HG03039 (cell line): ENCODE results near the gene NARF.
"Not testable (repeated sequence)": the region's sequence is repeated elsewhere in the genome, so short reads cannot be mapped to it uniquely, and the experiment has no call there.

Experiments used
- ATAC-seq: cut with Tn5 transposase; IDR thresholded peaks from one replicate; pipeline ENCODE4 v1.9.1; 2021; ENCODE audit warnings: mild to moderate bottlenecking, moderate library complexity; ENCODE audit not compliant: unreplicated experiment

The NARF gene

DNA sequence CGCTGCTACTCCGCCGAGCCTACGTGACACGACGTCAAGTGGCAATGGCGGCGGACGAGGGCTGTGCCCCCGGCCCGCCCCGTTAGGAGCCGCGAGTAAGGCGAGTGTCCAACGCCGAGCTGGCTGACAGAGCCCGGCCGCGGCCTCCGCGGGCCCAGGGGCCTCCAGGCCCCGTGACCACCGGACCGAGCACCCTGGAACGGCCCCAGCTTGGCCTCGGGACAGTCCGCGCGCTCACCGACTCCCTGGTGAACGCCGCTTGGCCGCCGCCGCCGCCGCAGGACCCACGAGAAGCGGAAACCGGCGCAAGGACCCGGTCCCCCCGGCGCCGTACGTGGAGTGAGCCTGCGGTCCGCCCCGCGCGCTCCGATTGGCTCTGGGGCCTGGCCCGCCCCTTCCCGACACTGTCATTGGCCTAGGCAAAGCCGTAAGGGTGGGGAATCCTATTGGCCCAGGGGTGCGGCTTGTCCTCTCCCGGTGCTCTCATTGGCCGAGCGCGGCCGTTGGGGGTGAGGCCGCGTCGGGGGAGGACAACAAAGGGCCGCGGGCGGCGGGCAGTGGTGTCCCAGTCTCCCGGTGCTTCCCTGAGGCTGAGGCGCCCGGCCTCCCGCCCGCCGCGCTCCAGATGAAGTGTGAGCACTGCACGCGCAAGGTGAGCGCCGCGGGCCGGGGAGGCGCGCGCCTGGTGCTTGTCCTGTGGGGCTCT is at the start of gene NARF:
Gene NARF, plus strand, starts transcription at position 563 of the 706 bp plus-strand sequence. Its CDS starts 63 bp downstream, at position 626.
- peak; percentile 84 for ATAC-seq

DNA sequence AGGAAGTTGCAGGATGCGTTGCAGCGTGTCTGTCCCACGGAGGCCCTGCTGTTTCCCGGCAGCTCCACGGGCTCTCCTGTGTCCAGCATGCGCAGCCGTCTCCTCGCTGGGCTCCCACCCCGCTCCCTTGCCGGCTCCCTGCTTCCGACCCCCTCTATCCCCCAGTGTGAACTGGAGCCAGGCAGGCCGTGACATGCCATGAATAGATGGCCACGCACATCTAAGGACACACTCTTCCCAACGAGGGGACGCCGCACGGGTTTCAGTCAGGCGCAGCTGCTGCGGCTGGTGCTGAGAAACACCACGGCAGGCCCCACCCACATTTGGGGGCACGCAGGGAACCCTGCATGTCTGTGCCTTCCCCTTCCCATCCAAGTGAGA is 49.6 kb upstream of the NARF start:
- no peak for ATAC-seq

DNA sequence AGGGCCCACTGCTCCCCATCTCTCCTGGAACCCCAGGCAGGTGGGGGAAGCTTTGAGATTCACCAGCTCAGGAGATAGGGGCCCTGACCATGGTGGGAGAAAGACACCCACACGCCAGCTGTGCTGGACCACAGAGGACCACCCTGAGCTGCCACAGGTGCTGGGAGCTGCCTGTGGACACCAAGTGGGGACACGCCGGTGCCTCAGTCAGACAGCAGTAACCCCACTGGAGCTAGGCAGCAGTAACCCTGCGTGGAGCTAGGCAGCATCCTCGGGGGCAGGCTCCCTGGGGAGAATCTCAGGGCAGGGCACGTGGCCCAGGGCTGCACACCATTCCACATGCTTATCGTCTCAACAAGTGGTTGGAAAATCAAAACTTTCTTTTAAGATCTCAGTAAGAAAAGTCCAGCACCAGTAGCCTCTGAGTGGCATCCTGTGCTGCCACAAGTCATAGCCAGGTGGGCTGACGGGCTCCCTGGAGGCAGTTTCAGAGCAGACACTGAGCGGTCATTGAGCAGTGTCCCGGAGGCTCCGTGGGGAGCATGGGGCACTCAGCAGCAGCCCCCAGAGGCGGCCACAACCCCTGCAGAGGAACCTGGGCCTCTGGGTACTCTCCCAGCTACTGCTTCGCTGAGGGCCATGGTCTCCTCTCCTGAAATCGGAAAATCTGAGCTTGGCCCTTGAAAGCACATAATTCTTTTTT is 48.4 kb upstream of the NARF start:
- ATAC-seq = no peak

DNA sequence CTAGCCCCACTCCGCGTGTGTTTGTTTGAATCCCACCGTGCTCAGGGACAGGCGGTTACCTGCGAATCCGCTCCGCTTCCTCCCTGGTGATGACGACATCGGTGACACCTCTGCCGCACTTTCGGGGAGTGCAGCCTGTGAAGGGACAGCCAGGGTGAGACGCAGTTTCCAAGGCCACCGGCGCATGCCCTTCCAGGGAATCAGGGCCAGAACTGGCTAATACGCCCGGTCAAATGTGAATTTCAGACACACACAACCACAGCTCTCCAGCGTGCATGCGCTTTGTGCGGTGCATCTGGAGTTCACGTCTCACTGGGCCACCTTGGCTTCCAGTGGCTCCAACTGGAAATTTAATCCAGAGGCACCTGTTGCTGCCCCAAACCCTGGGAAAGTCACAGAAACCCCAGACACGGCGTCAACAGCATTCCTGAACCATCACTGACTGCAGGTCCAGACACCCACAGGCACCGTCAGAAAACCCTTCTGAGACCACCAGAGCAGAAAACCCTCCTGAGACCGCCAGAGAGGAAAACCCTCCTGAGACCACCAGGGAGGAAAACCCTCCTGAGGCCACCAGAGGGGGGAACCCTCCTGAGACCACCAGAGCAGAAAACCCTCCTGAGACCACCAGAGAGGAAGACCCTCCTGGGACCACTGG is 47.0 kb upstream of the NARF start:
- no peak for ATAC-seq

DNA sequence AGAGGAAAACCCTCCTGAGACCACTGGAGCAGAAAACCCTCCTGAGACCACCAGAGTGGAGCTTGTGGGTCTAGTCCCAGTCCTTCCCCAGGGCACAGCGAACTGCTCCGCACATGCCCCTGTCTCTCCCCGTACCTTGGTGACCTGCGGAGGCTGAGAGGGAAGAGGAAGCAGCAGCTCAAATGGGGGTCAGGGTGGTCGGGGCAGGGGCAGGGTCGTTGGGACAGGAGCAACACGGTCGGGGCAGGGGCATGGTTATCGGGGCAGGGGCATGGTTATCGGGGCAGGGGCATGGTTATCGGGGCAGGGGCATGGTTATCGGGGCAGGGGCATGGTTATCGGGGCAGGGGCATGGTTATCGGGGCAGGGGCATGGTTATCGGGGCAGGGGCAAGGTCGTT is 46.5 kb upstream of the NARF start:
- ATAC-seq = not testable (repeated sequence)

DNA sequence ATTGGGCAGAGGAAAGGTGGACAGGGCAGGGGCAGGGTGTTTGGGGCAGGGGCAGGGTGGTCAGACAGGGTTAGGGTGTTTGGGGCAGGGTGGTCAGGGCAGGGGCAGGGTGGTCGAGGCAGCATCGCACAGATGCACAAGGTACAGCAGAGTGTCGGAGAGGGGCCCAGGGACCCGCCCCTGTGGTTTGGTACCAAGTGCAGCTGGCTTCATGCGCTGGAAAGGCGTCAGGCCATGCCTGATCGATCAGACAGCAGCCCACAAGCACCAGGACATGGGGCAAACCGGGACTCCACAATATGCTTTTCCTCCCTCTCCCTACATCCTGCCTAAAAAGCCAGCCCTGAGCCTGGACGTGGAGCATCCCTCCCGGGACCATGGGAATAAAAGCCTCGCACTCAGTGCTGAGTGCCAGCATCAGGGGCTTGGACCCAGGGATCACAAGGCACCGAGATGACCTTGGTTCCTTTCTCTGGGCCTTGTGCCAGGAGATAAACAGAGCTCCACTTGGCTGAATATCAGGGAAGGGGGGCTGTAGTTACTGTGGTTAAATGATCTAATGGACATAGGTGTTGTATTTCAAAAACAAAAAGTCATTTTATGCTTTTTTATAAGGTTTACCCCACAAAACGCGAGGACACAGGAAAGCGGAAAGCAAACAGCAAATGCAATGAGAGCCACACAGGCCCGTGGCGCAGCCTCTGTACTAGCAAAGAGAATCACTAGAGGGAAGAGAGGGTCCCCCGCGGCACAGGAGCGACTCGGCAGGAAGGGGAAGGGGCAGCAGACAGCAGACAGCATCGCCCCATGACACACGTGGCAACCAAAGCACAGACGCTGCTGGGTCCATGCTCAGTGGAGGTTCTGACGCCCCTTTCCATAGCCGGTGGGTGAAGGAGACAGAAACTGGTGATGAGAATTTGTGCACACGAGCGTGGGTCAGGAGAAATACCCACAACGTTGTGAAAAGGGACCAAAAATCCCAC is 45.7 kb upstream of the NARF start:
- ATAC-seq = no peak

- ATAC-seq = no peak
Measured at GRCh38 chr17:82414548-82415281, 43.8 kb upstream of the NARF start.

GRCh38 chr17:82415336-82415735 is 43.2 kb upstream of the NARF start:
- no peak for ATAC-seq

DNA sequence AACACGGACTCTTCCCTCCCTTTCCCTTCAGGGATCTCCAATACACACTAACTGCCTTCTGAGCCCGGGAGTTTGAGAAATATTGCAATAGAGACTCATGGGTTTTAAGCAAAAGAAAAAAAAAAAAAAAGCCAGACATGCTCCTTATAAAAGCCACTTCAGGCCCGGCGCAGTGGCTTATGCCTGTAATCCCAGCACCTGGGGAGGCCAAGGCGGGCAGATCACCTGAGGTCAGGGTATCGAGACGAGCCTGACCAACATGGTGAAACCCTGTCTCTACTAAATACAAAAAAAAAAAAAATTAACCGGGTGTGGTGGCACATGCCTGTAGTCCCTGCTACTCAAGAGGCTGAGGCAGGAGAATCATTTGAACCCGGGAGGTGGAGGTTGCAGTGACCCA is 42.8 kb upstream of the NARF start:
- no peak for ATAC-seq

GRCh38 chr17:82416264-82416663 is 42.3 kb upstream of the NARF start:
- ATAC-seq = no peak

- no peak for ATAC-seq
Measured at GRCh38 chr17:82416771-82417170, 41.8 kb upstream of the NARF start.

DNA sequence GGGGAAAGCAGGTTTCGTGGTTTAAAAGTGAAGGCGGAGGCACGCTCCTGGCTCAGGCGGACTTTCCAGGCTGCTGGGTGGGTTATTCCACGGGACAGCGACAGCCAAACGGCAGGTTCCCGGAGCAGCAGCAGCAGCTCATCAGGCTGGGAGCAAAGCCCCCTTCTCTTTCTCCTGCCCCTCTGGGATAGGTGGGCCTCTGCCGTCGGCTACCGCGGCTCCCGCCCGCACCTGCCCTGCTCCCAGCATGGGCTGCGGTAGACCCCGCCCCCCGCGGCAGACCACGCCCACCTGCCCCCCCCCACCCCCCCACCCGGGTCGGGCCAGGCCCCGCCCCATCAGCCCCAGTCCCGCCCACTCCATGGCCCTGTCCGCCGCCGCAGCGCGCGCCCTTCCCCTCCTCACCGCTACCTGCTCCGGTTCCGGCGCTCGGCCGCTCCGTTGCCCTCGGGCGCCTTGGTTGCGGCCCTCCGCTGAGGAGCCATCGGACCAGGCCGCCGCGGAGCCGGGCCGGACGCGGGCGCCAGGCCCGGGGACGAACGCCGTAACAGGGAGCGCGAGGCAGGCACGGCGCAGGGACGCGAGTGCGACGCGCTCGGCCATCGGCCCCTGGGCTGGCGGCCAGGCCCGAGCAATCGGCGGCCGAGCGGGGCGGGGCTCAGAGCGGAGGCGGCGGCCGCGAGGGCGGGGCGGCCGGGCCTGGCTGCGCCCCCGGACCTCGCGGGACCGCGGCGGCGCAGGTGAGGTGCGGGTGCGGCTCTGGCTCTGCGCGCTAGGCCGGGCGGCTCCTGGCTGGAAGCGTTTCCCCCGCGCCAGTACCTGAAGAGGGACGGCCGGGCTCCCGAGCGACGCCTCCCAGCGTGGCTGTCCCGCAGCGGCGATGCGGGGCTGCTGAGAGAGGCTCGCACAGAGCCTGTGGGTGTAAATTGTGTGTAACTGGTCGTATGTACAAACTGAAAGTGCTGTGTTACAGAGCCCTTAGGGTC is 40.2 kb upstream of the NARF start, which contains the start of the genes HEXD and OGFOD3:
Gene HEXD, plus strand, starts transcription at position 347 of the 986 bp plus-strand sequence. CDS start 1,453 bp downstream, outside the sequence.
Gene OGFOD3, minus strand, starts transcription at position 586 of the 986 bp plus-strand sequence. Its CDS starts 101 bp downstream, at position 485.
- peak; percentile 63 for ATAC-seq

GRCh38 chr17:82419540-82419939 is 39.0 kb upstream of the NARF start:
- no peak for ATAC-seq

DNA sequence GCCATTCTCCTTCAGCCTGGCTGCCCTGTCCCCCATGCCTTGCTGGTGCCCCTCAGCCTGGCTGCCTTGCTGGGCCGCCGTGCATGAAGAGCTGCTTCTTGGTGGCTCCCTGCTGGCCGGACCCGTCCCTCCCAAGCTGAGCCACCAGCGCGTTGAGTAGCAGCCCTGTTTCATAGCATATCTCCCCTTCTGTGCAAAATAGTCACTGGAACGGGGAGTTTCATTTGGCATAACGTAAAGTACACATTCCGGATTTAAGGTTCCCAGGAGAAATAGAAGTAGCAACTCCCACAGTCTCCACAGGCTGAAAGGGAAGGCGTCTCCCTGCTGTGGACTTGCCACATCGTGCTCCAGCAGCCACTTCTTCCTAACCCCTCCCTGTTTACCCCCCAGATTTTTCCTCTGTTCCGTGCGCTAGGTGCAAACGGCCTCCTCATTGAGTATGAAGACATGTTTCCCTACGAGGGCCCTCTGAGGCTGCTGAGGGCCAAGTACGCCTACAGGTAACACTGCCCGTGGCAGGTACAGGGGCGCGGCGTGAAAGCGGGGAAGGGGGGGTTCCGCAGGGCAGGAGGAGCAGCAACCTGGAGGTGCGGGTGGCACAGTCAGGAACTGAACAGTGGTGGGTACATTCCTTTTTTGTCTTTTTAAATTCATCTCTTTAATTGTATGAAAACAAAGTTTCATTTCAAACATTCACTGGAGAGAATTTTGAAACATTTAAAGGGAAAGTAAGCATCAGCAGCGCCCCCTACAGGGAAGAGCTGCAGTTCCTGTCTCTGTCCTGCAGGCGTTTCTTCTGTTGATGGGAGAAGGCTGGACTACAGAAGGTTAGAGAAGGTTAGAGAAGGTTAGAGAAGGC is 34.3 kb upstream of the NARF start:
- no peak for ATAC-seq

- no peak for ATAC-seq
Measured at GRCh38 chr17:82424863-82425159, 33.7 kb upstream of the NARF start.

GRCh38 chr17:82428546-82428945 is 30.0 kb upstream of the NARF start:
- ATAC-seq = no peak

GRCh38 chr17:82429824-82430223 is 28.7 kb upstream of the NARF start:
- no peak for ATAC-seq

DNA sequence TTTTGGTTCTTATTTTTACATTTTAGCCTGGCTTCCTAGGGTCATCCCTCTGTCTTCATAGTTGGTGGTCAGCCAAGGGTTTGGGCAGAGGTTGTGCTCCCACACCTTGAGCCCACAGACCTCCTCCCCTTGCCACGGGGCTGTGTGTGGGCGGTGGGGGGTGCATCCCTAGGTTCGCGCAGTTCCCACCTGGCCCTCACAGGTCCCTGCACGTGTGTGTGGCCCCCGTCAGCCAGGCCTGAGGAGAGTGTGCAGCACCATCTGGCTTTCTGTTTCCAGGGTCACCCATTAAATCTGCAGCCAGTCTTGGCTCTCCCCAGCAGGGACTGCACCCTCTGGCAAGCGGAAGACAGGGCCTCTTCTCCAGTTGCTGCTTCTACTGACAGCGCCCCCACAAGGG is 26.5 kb upstream of the NARF start:
- no peak for ATAC-seq
